Sigmoid colon (tissue), 4 donors: Measurements from ENCODE around the gene NPAS2.
A peak's percentile ranks its signal among the peaks of the same experiment; 100 is the strongest.

Experiments used
- CTCF ChIP-seq, 4 experiments: fragments of 450-650 bp in 3 of 4; fragments of 200-600 bp in 1 of 4; IDR thresholded peaks; one replicate each; pipeline ENCODE4 v1.5.1; 2016 to 2019; ENCODE audit warnings: antibody characterized with exemption in 4 of 4, mild to moderate bottlenecking in 3 of 4, moderate library complexity in 2 of 4
- EP300 ChIP-seq, 4 donors: sonication (generic); formaldehyde crosslinking; IDR thresholded peaks; one replicate each; pipeline ENCODE4 v1.6.1; 2017; ENCODE audit warnings: antibody characterized with exemption in 4 of 4
- POLR2A ChIP-seq, 2 donors: fragments of 450-650 bp; IDR thresholded peaks; one replicate each; pipeline ENCODE4 v1.6.1; 2016; ENCODE audit warnings: antibody characterized with exemption in 2 of 2, mild to moderate bottlenecking in 2 of 2, moderate library complexity in 2 of 2
- POLR2AphosphoS5 ChIP-seq, 4 donors: sonication (generic); formaldehyde crosslinking; IDR thresholded peaks; one replicate each; pipeline ENCODE4 v1.6.1; 2017; ENCODE audit warnings: antibody characterized with exemption in 4 of 4

GRCh38 chr2:101012706-101013181 lies 192.8 kb downstream of the NPAS2 start:
- TF ChIP-seq CTCF (IDR thresholded peaks at IDR 0.05) (peak; percentile 62 to 81 (median 71)), POLR2A (IDR thresholded peaks at IDR 0.05) (no peak), POLR2AphosphoS5 (IDR thresholded peaks at IDR 0.05) (peak in 1 of 4 donors; percentile 12), EP300 (IDR thresholded peaks at IDR 0.05) (no peak)
